T-helper 2 cell treated with Interferon-gamma antibody and Interleukin-4, amounts not matched to agents 5 μg/mL and 100 μg/mL, for 36 hours (primary cell): ENCODE results near the gene MEOX1.

Experiments
- DNase-seq: peaks from one replicate; pipeline ENCODE4 v3.0.0; 2021; ENCODE audit warnings: low spot score
- H3K27ac Mint-ChIP-seq: one replicate; pipeline ENCODE4 v1.8.0; 2021; ENCODE audit warnings: mild to moderate bottlenecking, mixed read lengths
- H3K27me3 Mint-ChIP-seq: one replicate; pipeline ENCODE4 v1.8.0; 2021; ENCODE audit warnings: low read depth, mixed read lengths
- H3K36me3 Mint-ChIP-seq: one replicate; pipeline ENCODE4 v1.8.0; 2021; ENCODE audit warnings: low read depth, mixed read lengths
- H3K4me1 Mint-ChIP-seq: one replicate; pipeline ENCODE4 v1.8.0; 2021; ENCODE audit warnings: low read depth, mixed read lengths
- H3K4me3 Mint-ChIP-seq: one replicate; pipeline ENCODE4 v1.8.0; 2022; ENCODE audit warnings: mild to moderate bottlenecking, moderate library complexity, mixed read lengths
- H3K9me3 Mint-ChIP-seq: one replicate; pipeline ENCODE4 v1.8.0; 2021; ENCODE audit warnings: mixed read lengths

Gene MEOX1

DNA sequence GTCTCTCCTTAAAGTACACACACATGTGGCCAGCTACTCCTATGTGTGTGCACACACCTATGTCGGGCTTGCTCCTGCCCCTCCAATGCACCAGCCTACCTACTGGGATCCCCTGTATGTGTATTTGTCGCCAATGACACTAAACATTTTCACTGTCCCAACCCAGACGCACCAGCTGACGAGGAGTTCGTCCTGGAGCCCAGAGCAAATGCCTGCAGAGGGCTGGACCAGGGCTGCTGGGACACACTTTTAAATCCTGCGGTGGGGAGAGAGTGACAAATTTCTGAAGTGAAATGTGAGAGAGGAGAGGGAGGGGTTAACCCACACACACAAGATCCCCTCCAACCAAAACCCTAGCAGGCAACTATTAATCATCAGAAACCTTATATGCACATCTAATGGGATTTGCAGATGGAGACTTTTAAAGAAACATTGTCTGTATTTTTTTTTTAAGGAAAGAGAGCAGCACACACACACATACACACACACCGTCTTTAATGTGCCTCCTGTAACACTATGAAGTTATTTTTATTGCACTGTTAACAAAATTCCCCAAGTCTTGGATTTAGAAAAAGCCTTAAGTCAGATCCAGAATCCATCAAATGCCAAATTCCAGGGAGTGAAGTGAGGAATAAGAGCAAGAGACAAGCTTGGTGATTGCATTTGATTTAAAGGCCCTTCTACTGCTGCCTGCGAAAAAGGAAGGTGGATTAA, at the start of gene MEOX1:
Gene MEOX1 (minus strand): TSS at position 224 of the 714 bp plus-strand sequence. CDS start 388 bp downstream, outside the sequence.
- Mint-ChIP-seq H3K4me1 (peaks cover 49% of the 10 kb centered on the region), H3K9me3 (no peaks in the 10 kb centered on the region), H3K36me3 (no peaks in the 10 kb centered on the region), H3K27me3 (no peaks in the 10 kb centered on the region), H3K4me3 (peak within 1 kb of the TSS; percentile 81), H3K27ac (peak within 1 kb of the TSS; percentile 78)
- DNase-seq, result peak; percentile 60

GRCh38 chr17:43710101-43710500, 48.4 kb upstream of the MEOX1 start:
- no peaks in the 10 kb centered on the region for H3K9me3 Mint-ChIP-seq
- H3K27me3 Mint-ChIP-seq, result peaks cover 33% of the 10 kb centered on the region
- H3K27ac Mint-ChIP-seq, result no peak overlapping the region
- no peak for DNase-seq
- H3K4me3 Mint-ChIP-seq, result no peak overlapping the region
- peaks cover 14% of the 10 kb centered on the region for H3K4me1 Mint-ChIP-seq
- no peaks in the 10 kb centered on the region for H3K36me3 Mint-ChIP-seq

DNA sequence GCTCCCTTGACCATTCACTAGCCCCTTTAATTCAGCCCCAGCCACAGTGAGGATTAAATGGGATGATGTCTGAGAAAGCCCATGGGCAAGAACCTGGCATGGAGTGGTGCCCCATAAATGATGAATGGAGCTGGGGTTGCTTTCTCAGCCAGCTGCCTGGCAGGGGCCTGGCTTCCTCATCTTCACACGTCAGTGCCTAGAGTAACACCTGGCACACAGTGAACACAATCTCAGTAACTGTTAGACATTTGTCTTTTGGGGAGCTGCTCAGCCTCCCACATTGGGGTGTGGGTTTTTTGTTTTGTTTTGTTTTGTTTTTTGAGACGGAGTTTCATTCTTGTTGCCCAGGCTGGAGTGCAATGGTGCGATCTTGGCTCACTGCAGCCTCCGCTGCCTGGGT, 47.5 kb upstream of the MEOX1 start:
- H3K4me1 Mint-ChIP-seq, result peaks cover 10% of the 10 kb centered on the region
- H3K9me3 Mint-ChIP-seq, result no peaks in the 10 kb centered on the region
- no peak overlapping the region for H3K4me3 Mint-ChIP-seq
- H3K27me3 Mint-ChIP-seq, result peaks cover 25% of the 10 kb centered on the region
- DNase-seq, result no peak
- no peaks in the 10 kb centered on the region for H3K36me3 Mint-ChIP-seq
- no peak overlapping the region for H3K27ac Mint-ChIP-seq

DNA sequence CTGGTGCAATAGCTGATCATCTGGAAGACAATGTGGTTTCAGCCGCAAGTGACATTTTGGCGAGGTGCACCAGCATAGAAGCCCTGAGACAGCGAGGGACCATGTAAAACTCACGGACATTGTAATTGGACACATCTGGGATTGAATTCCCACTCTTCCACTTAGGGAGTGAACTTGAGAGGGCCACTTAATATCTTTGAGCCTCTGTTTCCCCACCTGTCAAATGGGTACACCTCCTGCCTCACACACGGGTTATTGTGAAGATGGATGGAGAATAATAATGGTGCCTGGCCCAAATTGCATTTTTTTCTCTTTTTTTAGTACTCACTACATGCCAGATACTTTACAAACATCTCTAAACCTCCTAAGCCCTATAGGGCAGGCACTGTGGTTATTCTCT, 45.5 kb upstream of the MEOX1 start:
- no peak for DNase-seq
- Mint-ChIP-seq H3K27ac (no peak overlapping the region), H3K9me3 (no peaks in the 10 kb centered on the region), H3K27me3 (peaks cover 15% of the 10 kb centered on the region), H3K36me3 (no peaks in the 10 kb centered on the region), H3K4me3 (no peak overlapping the region), H3K4me1 (peaks cover 3% of the 10 kb centered on the region)

GRCh38 chr17:43706235-43706634, 44.5 kb upstream of the MEOX1 start:
- Mint-ChIP-seq H3K27me3 (peaks cover 15% of the 10 kb centered on the region), H3K36me3 (no peaks in the 10 kb centered on the region), H3K27ac (no peak overlapping the region), H3K4me3 (no peak overlapping the region), H3K4me1 (peaks cover 7% of the 10 kb centered on the region), H3K9me3 (no peaks in the 10 kb centered on the region)
- DNase-seq, result no peak

DNA sequence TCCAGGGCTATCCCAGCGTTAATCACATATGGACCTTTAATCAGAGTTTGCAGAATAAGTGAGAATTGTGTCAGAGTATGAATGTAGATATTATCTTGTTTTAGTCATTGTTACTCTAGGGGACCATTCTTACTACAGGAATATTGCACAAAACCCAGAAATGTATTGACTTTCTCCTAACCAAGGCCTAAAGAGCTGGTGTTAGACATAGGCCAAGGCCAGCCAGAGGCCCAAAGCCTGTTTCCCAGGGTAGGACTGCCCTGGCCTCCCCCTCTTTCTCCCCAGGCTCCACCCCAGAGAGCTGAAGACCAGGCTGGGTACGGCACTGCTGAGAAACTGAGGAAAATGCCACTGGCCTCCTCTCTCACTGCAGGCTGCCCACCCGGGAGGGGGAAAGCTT, 41.9 kb upstream of the MEOX1 start:
- Mint-ChIP-seq H3K36me3 (no peaks in the 10 kb centered on the region), H3K9me3 (no peaks in the 10 kb centered on the region), H3K4me1 (peaks cover 16% of the 10 kb centered on the region), H3K27me3 (peaks cover 10% of the 10 kb centered on the region), H3K4me3 (no peak overlapping the region), H3K27ac (no peak overlapping the region)
- no peak for DNase-seq

DNA sequence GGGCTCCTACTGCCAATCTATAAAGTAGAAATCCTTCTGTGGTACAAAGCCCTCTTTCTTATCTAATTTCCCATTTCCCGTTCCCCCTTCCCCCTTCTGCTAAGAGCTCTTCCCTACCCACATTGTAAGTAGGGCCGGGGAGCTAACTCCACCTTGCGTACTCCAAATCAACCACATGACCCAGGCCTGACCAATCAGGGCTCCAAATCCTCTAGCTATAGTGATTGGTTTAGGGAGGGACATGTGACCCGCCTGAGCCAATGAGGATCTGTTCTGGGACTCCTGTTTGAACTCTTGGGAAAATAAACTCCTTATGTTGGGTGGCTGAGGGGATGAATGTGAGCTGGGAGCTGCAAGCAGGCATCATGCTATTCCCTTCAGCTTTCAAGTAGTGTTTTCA, 40.9 kb upstream of the MEOX1 start:
- H3K27ac Mint-ChIP-seq, result no peak overlapping the region
- no peaks in the 10 kb centered on the region for H3K36me3 Mint-ChIP-seq
- H3K27me3 Mint-ChIP-seq, result peaks cover 10% of the 10 kb centered on the region
- DNase-seq, result no peak
- H3K4me3 Mint-ChIP-seq, result no peak overlapping the region
- H3K9me3 Mint-ChIP-seq, result no peaks in the 10 kb centered on the region
- peaks cover 16% of the 10 kb centered on the region for H3K4me1 Mint-ChIP-seq

DNA sequence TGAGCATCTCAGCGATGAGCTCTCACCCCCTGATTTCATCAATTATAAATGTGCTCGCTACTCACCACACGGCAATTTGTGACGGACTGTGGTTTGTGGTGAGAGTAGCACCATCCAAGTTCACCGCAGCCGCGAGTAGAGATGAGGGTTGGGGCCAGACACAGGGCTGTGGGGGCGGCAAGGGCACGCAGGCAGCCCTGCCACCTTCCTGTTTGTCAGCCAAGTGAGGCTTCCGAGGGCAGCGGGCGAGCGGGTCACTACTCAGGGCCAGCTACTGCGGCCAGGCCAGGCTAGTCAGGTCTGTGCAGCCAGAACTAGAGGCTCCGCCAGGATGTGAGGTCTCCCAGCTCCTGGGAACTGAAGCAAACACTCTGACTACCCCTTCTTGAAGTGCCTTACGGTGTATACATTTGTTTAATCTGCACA, 39.6 kb upstream of the MEOX1 start:
- peak overlapping the region; percentile 35 for H3K27ac Mint-ChIP-seq
- peak; percentile 77 for DNase-seq
- H3K9me3 Mint-ChIP-seq, result no peaks in the 10 kb centered on the region
- H3K36me3 Mint-ChIP-seq, result no peaks in the 10 kb centered on the region
- peaks cover 16% of the 10 kb centered on the region for H3K4me1 Mint-ChIP-seq
- H3K4me3 Mint-ChIP-seq, result peak overlapping the region; percentile 56
- H3K27me3 Mint-ChIP-seq, result peaks cover 11% of the 10 kb centered on the region

DNA sequence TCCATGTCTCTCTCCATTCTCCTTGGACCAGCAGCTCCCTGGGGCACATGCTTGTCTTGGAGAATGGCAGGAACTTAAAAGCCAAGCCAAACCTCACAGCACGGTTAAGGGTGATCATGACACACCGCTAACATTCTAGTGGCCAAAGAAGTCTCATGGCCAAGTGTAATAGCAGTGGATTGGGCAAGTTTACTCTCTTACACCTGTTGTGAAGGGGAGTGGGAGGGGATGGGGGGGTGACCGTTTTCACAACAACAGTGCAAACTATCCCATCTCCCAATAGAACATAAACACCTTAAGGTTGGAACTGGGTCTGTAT, 37.7 kb upstream of the MEOX1 start:
- H3K27ac Mint-ChIP-seq, result no peak overlapping the region
- peaks cover 19% of the 10 kb centered on the region for H3K4me1 Mint-ChIP-seq
- DNase-seq, result no peak
- H3K36me3 Mint-ChIP-seq, result no peaks in the 10 kb centered on the region
- no peaks in the 10 kb centered on the region for H3K9me3 Mint-ChIP-seq
- no peak overlapping the region for H3K4me3 Mint-ChIP-seq
- H3K27me3 Mint-ChIP-seq, result peaks cover 7% of the 10 kb centered on the region

DNA sequence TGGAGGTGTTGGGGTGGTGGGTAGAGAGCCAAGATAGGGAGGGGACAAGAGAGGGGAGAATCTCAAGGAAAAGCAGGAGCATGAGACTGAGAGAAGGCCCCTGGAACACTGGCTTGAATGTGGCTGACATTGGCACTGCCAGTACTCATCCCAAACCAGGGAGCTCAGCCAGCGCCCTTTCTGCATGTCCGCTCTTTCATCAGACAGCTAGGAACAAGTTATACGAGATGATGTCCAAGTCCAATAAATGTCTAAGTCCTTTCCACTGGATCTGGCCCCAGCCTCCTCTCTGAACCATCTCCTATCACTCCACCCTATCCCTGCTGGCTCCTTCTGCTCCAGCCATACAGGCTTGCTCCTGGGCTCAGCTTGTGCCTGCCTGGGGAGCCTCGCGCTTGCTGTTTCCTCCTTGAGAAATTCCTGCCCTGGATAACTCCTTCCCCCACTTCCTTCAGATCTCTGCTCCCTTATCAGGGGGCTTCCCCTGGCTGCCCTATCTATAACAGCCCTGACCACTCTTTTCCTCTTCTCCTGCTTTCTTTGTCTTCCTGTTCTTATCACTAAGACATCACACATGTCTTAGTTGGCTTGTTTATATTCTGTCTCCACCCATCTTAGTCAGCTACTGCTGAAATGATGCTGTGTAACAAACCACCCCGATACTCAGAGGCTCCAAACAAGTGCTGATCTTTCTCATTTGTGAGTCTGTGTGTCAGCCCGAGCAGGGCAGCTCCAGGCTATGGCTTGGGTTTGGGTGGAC, 37.1 kb upstream of the MEOX1 start:
- no peak overlapping the region for H3K4me3 Mint-ChIP-seq
- no peak for DNase-seq
- no peaks in the 10 kb centered on the region for H3K9me3 Mint-ChIP-seq
- H3K36me3 Mint-ChIP-seq, result no peaks in the 10 kb centered on the region
- peaks cover 19% of the 10 kb centered on the region for H3K4me1 Mint-ChIP-seq
- H3K27ac Mint-ChIP-seq, result no peak overlapping the region
- peaks cover 7% of the 10 kb centered on the region for H3K27me3 Mint-ChIP-seq

DNA sequence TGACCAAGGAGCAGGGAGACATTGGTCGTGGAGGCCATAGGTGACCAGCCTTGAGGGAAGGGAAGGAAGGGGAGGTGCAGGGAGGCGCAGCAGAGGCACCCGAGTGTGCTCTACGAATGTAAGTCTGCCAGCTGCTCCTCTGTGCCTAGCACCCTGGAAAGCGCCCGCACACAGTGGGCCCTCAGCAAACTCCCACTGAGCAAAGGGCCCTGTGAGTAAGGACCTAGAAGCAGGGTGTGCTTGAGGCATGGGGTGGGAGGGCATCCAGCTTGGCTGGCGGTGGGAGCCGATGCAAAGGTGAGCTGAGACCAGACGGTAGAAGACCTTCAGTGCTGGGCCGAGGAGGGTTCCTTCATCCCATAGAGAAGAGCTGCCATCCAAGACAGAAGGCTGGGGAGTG, 36.2 kb upstream of the MEOX1 start:
- Mint-ChIP-seq H3K27me3 (peaks cover 7% of the 10 kb centered on the region), H3K36me3 (no peaks in the 10 kb centered on the region)

GRCh38 chr17:43696891-43697290, 35.2 kb upstream of the MEOX1 start:
- no peaks in the 10 kb centered on the region for H3K36me3 Mint-ChIP-seq
- no peaks in the 10 kb centered on the region for H3K9me3 Mint-ChIP-seq
- H3K4me3 Mint-ChIP-seq, result no peak overlapping the region
- peaks cover 7% of the 10 kb centered on the region for H3K27me3 Mint-ChIP-seq
- DNase-seq, result no peak
- peaks cover 16% of the 10 kb centered on the region for H3K4me1 Mint-ChIP-seq
- H3K27ac Mint-ChIP-seq, result no peak overlapping the region

More for the DNA sequence above, 36.2 kb upstream of the MEOX1 start:
- H3K4me3 Mint-ChIP-seq, result no peak overlapping the region
- H3K9me3 Mint-ChIP-seq, result no peaks in the 10 kb centered on the region
- H3K4me1 Mint-ChIP-seq, result peaks cover 19% of the 10 kb centered on the region
- no peak overlapping the region for H3K27ac Mint-ChIP-seq
- no peak for DNase-seq

GRCh38 chr17:43695970-43696865, 34.5 kb upstream of the MEOX1 start:
- no peak overlapping the region for H3K4me3 Mint-ChIP-seq
- no peaks in the 10 kb centered on the region for H3K9me3 Mint-ChIP-seq
- H3K27ac Mint-ChIP-seq, result no peak overlapping the region
- DNase-seq, result no peak
- H3K36me3 Mint-ChIP-seq, result no peaks in the 10 kb centered on the region
- peaks cover 12% of the 10 kb centered on the region for H3K4me1 Mint-ChIP-seq
- H3K27me3 Mint-ChIP-seq, result peaks cover 7% of the 10 kb centered on the region
